Activated T-cell treated with anti-CD3 and anti-CD28 coated beads, Interleukin-2, amount 50 U/mL, for 4 hours (primary cell): ENCODE results near the gene GRK1. TPM values are rescaled to one million over a fixed set of nuclear protein-coding genes. Genes with fewer than 3 reads are reported as not detected.

Experiments used
- ATAC-seq, 2 donors: fragments of 200-7000 bp; cut with Tn5 transposase; one replicate each; pipeline ENCODE4 v1.10.0; 2021
- DNase-seq: peaks from one replicate; pipeline ENCODE4 v3.0.0-alpha.2; 2020
- H3K27me3 Mint-ChIP-seq: one replicate; pipeline ENCODE4 v1.8.0; 2021; ENCODE audit warnings: low read depth, mixed read lengths
- H3K36me3 Mint-ChIP-seq: one replicate; pipeline ENCODE4 v1.8.0; 2022; ENCODE audit warnings: mixed read lengths; ENCODE audit not compliant: insufficient read depth
- H3K4me1 Mint-ChIP-seq: one replicate; pipeline ENCODE4 v1.8.0; 2021; ENCODE audit warnings: low read depth, mixed read lengths
- H3K4me3 Mint-ChIP-seq: one replicate; pipeline ENCODE4 v1.8.0; 2021; ENCODE audit warnings: mild to moderate bottlenecking, moderate library complexity, mixed read lengths
- H3K9me3 Mint-ChIP-seq: one replicate; pipeline ENCODE4 v1.8.0; 2021; ENCODE audit warnings: mixed read lengths
- total RNA-seq, 3 donors: library from RNA; stranded (reverse); gene quantifications; one replicate each; pipeline ENCODE4 v1.2.1, GENCODE V29; 2021

GRK1 gene
- total RNA-seq, 3 donors from 2014 or later = 0.05 TPM; not detected in 2

DNA sequence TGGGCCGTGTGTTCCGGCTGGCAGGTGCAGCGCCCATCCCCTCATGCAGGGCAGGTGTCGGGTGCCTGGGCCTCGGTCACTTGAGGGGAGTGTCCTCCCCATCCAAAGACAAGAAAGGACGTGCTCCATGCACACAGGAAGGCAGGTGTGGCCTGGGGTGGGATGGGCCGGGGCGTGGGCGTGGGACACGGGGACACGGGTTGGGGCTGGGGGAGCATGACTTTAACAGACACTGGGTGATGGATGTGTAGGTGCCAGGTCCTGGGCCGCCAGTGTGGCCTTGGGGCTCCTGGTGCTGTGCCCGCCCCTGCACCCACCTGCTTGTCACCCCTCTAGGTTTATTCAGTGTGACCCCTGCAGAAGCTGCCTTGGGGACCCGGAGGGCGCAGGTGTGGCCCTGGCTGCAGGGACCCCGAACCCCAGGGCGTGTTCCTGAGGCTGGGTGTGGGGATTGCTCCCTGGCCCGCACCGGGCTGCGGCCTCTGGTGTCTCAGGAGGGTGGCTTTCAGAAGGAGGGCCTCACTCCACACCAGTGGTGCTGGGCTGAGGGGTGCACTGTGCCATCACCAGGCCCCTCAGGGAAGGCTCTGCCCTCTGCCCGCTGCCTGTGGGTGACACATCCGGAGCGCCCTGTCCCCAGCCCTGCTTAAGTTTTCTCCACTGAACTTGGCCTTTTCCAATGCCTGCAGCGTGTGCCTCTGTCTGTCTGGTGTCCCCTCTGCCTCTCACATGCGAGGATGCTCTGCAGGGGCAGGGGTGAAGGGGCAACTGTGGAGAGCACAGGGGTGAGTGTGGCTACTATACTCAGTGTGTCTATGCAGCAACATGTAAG lies 97.2 kb downstream of the GRK1 start:
- no peaks in the 10 kb centered on the region for H3K36me3 Mint-ChIP-seq
- H3K9me3 Mint-ChIP-seq = no peaks in the 10 kb centered on the region
- ATAC-seq (no peak), DNase-seq (no peak)
- peaks cover 7% of the 10 kb centered on the region for H3K4me1 Mint-ChIP-seq
- H3K27me3 Mint-ChIP-seq = peaks cover 43% of the 10 kb centered on the region
- no peak overlapping the region for H3K4me3 Mint-ChIP-seq

DNA sequence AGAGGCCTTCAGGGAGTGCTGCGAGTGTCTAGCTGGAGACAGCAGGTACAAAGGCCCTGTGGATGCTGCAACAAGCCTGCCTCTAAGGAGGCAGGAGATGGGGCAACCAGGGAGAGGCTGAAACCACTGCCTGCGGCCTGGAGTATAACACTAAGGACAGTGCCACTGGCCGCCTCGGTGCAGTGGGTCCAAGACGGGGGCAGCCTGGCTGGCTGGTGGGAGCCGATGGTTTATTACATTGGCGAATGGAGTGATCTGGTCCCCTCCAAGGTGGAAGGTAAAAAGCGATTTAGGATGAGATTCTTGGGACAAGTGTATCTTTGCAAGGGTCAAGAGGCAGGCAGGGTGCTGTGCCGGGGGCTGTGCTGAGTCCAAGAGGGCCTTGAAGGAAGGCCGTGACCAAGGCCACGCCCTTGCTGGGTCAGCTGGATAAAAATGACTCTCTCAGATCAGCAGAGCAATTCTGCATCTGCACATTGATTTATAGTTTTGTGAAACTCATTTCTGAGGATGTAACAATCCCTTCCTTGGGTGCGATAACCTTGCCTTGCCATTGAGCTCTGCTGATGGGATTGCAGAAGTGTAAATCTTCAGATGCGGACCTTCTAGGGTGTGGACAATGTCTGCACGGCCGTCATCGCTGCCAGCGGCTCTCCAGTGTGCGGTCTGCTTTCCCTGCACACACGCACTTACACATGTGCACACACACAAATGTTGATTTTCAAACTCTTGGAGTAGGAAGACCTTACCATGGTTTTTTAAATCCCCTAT lies 98.0 kb downstream of the GRK1 start:
- H3K36me3 Mint-ChIP-seq = no peaks in the 10 kb centered on the region
- no peak for DNase-seq
- peaks cover 35% of the 10 kb centered on the region for H3K27me3 Mint-ChIP-seq
- ATAC-seq = no peak
- no peaks in the 10 kb centered on the region for H3K9me3 Mint-ChIP-seq
- H3K4me3 Mint-ChIP-seq = no peak overlapping the region
- H3K4me1 Mint-ChIP-seq = no peaks in the 10 kb centered on the region

DNA sequence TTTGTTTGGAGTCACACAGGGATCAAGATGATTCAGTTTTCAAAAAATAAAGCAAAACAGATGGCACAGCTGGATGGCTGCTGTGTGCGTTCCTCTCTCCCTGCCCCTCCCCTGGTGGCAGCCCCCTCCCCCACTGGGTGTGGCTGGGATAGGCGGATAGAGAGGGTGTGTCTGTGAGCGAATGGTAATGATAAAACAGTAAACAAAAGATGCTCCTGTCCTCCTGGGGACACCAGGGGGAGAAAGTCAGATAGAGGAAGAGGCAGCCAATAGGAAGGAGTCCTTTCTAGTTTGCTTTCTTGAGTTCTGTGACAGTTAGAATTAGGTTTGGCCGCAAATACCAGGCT lies 98.5 kb downstream of the GRK1 start:
- Mint-ChIP-seq H3K27me3 (peaks cover 31% of the 10 kb centered on the region), H3K4me3 (no peak overlapping the region), H3K9me3 (no peaks in the 10 kb centered on the region), H3K36me3 (no peaks in the 10 kb centered on the region), H3K4me1 (no peaks in the 10 kb centered on the region)
- ATAC-seq (no peak), DNase-seq (no peak)

DNA sequence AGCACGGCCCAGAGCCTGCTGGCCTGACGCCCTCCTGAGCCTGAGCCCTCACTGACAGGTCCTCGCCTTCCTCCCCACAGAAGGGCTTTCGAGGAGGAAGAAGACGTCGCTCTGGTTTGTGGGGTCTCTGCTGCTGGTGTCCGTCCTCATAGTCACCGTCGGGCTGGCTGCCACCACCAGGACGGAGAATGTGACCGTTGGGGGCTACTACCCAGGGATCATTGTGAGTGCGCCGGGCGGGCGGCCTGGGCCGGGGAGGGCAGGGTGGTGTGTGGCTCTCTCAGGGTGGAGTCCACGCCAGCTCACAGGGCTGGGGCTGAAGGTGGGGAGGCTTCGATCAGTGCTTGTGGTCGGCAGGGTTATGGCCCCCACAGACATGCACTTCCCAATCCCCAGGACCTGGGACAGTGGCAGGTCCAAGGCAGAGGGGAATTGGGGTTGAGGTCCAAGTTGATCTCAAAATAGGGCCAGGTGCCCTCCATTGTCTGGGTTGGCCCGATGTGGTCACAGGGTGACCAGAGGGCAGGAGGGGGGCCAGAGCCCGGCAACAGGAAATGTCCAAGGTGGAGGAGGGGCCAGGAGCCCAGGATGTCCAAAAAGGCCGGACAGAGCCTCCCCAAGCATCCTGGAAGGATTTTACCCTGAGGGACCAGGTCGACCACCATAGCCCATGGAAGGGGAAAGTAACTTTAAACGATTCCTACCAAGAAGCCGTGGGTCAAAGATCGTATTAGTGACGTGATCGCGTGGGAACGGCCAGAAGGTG lies 99.2 kb downstream of the GRK1 start:
- DNase-seq (no peak), ATAC-seq (no peak)
- Mint-ChIP-seq H3K36me3 (no peaks in the 10 kb centered on the region), H3K4me3 (no peak overlapping the region), H3K9me3 (no peaks in the 10 kb centered on the region), H3K4me1 (no peaks in the 10 kb centered on the region), H3K27me3 (peaks cover 25% of the 10 kb centered on the region)

DNA sequence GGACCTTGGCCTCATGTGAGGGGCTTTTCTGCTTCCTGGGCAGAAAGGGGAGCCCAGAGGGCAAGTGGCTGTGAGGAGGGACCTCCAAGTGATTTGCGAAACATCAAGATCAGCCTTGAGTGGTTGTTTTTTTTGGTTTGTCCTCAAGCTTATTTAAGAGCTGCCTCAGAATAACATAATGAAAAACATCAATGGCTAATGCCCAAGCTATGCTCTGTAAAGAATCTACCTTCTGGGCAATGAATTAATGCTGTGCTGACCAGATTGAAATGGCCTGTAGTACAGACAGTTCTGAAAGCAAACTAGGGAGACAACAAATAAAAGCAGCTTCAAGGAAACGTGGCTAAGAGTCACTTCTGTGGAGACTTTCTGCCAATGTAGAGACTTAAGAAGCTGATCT lies 100.3 kb downstream of the GRK1 start:
- no peak for DNase-seq
- no peak overlapping the region for H3K4me3 Mint-ChIP-seq
- no peaks in the 10 kb centered on the region for H3K36me3 Mint-ChIP-seq
- peaks cover 7% of the 10 kb centered on the region for H3K9me3 Mint-ChIP-seq
- H3K4me1 Mint-ChIP-seq = peaks cover 7% of the 10 kb centered on the region
- ATAC-seq = no peak
- peaks cover 14% of the 10 kb centered on the region for H3K27me3 Mint-ChIP-seq

DNA sequence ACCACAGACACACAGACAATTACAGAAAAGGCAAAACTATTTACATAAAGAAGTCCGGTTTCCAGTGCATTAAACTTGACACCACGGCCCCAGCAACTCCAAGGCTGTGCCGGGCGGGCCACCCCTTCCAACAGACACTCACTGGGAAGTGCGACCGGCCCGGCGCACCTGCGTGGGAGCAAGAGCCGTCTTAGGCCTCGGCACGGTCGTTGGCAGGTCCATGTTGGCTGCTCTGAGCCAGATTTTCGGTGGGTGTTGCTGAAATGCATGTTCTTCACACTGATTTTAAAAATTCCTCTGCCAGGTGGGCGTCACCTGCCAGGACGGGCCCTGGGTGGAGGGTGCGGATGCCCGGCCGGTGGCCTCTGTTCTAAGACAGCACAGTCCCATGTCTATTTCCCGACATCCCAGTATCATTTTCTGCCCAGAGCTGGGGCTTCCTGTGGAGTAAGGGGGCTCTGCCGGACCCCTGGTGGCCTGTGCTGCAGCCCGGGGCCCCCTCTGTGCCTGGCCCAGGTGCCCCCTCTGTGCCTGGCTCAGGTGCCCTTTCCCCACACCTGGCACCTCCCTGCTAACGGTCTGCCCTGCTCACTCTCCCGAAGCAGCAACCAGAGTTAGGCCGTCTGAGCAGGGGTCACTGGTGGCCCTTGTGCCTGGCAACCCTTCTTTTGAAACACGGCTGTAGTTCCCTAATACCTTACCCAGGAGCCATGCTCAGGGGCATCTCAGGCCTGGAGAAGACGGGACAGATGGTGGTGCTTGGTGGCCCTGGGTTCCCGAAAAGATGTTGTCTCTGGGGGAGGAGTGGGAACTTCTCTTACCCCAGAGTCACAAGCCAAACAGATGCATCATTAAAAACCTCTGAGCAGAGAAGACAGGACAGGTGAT lies 101.2 kb downstream of the GRK1 start:
- ATAC-seq (no peak), DNase-seq (no peak)
- no peak overlapping the region for H3K4me3 Mint-ChIP-seq
- H3K36me3 Mint-ChIP-seq = no peaks in the 10 kb centered on the region
- peaks cover 12% of the 10 kb centered on the region for H3K4me1 Mint-ChIP-seq
- H3K27me3 Mint-ChIP-seq = peaks cover 5% of the 10 kb centered on the region
- H3K9me3 Mint-ChIP-seq = peaks cover 11% of the 10 kb centered on the region

DNA sequence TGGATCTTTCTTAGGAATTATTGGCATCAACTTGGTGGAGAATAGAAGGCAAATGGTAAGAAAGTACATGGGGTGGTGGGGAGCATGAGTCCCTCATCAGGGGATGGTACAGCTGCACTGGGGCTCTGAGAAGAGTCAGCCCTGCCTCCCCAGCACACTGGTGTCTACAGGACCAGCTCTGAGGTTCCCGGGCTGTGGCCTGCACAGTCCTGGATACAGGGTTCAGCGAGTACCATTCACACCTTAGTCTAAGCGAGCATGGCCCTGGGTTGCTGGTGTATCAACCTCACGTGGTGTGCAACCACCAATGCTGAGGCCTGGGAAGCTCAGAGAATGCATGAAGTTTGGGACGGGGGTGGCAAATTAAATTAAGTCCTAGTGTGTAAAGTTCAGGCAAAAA lies 102.1 kb downstream of the GRK1 start:
- H3K27me3 Mint-ChIP-seq = no peaks in the 10 kb centered on the region
- H3K4me3 Mint-ChIP-seq = no peak overlapping the region
- DNase-seq = no peak
- ATAC-seq = no peak
- peaks cover 12% of the 10 kb centered on the region for H3K4me1 Mint-ChIP-seq
- no peaks in the 10 kb centered on the region for H3K36me3 Mint-ChIP-seq
- peaks cover 11% of the 10 kb centered on the region for H3K9me3 Mint-ChIP-seq

DNA sequence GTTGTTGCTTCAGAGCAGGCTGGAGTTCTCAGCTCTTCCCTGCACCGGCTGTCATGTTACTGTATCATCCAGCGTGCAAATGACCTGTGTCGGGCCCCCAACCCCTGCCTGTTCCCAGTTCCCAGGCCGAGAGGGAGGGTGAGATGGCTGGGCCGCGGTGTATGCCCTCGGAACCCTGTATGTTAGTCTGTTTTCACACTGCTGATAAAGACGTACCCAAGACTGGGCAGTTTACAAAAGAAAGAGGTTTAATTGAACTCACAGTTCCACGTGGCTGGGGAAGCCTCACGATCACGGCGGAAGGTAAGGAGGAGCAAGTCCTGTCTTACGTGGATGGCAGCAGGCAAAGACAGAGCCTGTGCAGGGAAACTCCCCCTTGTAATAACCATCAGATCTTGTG lies 102.9 kb downstream of the GRK1 start:
- Mint-ChIP-seq H3K36me3 (no peaks in the 10 kb centered on the region), H3K9me3 (peaks cover 11% of the 10 kb centered on the region), H3K4me1 (peaks cover 12% of the 10 kb centered on the region), H3K4me3 (no peak overlapping the region), H3K27me3 (no peaks in the 10 kb centered on the region)
- DNase-seq = no peak
- ATAC-seq = no peak

DNA sequence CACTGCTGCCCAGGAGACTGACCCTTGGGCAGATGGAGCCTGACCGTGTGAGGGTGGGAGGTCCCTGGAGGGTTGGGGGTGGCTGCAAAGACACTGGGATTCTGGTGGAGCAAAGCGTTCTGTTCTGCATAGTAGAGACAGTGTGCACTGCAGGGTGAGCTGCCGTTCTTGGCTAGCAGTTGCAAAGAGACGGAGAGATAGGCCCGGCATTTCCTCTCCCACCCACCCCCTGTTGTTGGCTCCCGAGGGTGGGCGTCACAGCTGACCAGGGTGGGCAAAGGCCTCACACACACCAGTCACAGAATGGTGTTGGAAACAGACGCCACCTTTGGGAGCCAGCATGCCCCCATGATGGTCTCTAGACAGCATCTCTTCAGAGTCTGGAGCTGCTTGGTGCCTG lies 103.4 kb downstream of the GRK1 start:
- H3K4me3 Mint-ChIP-seq = no peak overlapping the region
- DNase-seq (no peak), ATAC-seq (no peak)
- H3K36me3 Mint-ChIP-seq = no peaks in the 10 kb centered on the region
- peaks cover 12% of the 10 kb centered on the region for H3K4me1 Mint-ChIP-seq
- H3K9me3 Mint-ChIP-seq = peaks cover 11% of the 10 kb centered on the region
- no peaks in the 10 kb centered on the region for H3K27me3 Mint-ChIP-seq

DNA sequence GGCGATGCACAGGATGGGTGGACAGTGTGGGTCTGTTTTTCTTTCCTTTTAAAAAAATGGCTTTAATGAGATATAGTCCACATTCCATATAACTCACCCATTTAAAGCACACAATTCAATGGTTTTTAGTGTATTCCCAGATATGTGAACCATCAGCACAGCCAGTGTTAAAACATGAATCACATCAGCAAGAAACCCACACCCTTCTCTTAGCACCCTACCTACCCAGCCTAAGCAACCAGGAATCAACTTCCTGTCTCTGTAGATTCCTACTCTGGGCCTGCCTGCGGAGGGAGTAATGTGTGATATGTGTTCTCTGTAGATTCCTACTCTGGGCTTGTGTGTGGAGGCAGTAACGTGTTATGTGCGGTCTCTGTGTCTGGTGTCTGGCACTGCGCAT lies 103.9 kb downstream of the GRK1 start:
- peaks cover 12% of the 10 kb centered on the region for H3K4me1 Mint-ChIP-seq
- DNase-seq (no peak), ATAC-seq (no peak)
- peaks cover 11% of the 10 kb centered on the region for H3K9me3 Mint-ChIP-seq
- no peak overlapping the region for H3K4me3 Mint-ChIP-seq
- H3K36me3 Mint-ChIP-seq = no peaks in the 10 kb centered on the region
- H3K27me3 Mint-ChIP-seq = no peaks in the 10 kb centered on the region

DNA sequence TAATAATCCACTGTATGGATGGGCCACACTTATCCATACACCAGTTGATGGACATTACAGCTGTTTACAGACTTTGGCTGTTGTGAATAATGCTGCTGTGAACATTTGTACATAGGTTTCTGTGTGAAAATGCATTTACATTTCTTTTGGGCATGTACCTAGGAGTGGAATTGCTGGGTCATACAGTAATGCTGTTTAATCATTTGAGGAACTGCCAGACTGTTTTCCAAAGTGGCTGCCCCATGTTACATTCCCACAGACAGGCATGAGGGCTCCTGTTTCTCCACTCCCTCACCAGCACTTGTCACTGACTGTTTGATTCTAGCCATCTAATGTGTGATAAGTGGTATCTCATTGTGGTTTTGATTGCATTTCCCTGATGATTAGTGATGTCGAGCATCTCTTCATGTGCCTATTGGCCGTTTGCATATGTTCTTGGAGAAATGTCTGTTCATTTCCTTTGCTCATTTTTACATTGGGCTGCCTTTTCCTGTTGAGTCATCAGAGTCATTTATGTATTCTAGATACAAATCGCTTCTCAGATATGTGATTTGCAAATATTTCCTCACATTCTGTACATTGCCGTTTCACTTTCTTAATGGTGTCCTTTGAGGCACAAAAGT lies 104.8 kb downstream of the GRK1 start:
- H3K4me3 Mint-ChIP-seq = no peak overlapping the region
- ATAC-seq (peak; percentile 46 to 81), DNase-seq (no peak)
- peaks cover 12% of the 10 kb centered on the region for H3K4me1 Mint-ChIP-seq
- H3K36me3 Mint-ChIP-seq = no peaks in the 10 kb centered on the region
- H3K27me3 Mint-ChIP-seq = peaks cover 2% of the 10 kb centered on the region
- peaks cover 11% of the 10 kb centered on the region for H3K9me3 Mint-ChIP-seq

DNA sequence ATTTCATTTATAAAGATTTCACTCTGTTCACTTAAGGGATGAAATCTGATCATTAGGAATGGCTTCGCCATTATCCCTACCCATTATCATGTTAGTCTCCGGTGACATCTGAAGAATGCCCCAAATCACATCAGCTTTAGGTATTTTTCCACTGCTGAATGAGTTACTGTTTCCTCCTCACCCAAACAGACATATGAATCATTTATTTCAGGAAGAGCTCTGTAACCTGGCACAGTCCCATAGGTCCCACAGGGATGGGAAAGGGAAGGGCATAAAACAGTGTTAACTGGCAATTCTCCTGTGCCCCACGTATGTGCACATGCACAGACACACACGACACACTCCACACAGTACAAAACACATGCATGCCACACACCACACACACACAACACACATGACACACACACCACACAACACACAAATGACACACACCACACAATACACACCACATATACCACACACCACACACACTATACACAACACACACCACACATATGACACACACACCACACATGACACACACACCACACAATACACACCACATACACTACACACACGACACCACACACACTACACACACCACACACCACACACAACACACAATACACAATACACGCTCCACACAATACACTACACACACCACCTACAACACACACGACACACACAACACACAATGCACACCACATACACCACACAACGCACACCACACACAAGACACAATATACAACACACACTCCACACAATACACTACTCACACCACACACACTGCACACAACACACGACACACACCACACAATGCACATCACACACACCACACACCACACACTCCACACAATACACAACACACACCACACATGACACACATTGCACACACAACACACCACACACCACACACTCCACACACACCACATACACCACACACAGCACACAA lies 107.4 kb downstream of the GRK1 start:
- peaks cover 11% of the 10 kb centered on the region for H3K9me3 Mint-ChIP-seq
- DNase-seq (no peak), ATAC-seq (no peak)
- H3K36me3 Mint-ChIP-seq = no peaks in the 10 kb centered on the region
- peaks cover 14% of the 10 kb centered on the region for H3K27me3 Mint-ChIP-seq
- peaks cover 12% of the 10 kb centered on the region for H3K4me1 Mint-ChIP-seq
- no peak overlapping the region for H3K4me3 Mint-ChIP-seq
